Measurements from ENCODE around the gene RNF166. TPM values are rescaled to one million over a fixed set of nuclear protein-coding genes. Genes with fewer than 3 reads are reported as not detected.

The RNF166 gene
- total and polyA plus RNA-seq, 2 of the 13 experiments (the other 11 are each of a cell fraction or from before 2014, with no cell fraction given): 21.4 to 23.0 TPM

DNA sequence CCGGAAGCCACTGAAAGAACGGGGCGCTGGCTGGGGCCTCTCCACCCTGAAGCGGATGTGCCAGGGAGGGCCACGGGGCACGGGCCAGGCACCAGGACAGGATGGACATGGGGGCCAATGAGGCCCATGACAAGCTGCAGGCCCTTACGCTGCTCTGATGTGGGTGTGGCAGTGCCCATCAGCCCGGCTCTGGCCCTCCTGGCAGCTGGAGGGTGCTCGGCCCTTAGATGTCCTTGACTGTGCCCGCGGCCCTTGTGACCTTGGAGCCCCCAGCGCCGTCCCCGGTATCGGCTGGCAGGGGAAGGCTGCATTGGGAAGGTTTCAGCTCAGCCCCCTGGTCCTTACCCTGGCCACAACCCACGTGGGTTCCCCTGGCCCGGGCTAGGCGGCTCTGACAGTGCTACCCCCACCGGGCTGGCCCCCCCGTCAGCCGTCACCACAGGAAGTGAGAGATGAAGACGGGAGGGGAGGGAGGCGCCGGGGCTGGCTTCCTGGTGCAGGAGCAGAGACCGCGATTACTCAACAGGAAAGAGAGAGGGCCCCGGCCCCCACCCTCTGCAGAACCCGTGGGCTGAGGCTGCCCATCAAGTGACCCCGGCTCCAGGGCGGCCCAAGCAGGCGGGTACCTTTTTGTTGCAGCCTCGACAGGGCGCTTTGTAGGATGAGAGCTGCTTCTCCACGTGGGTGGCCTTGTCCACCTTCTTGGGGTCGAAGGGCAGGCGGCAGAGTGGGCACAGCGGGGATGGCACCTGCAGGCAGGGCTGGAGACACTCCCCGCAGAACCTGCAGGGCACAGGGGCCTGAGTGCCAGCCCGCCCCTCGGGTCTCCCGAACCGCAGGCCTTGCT is 5.3 kb downstream of the RNF166 start (continued):
- TF ChIP-seq ZNF704 (CRISPR knock-in tag; IDR thresholded peaks at IDR 0.05; ENCODE audit: borderline replicate concordance) (0 out of 2 replicates have a peak, but pooled peaks have one; percentile 33), ZKSCAN5 (CRISPR knock-in tag; IDR thresholded peaks at IDR 0.05) (no peak; the same call in 1 of the 2 replicates), MIXL1 (CRISPR knock-in tag; IDR thresholded peaks at IDR 0.05) (peak; percentile 61; the same call in 1 of the 2 replicates), MYPOP (CRISPR knock-in tag; IDR thresholded peaks at IDR 0.05) (0 out of 2 replicates have a peak, but pooled peaks have one; percentile 76), HNF1A (IDR thresholded peaks at IDR 0.05; ENCODE audit: low read depth) (0 out of 2 replicates have a peak, but pooled peaks have one; percentile 25), HNF1A (CRISPR knock-in tag; IDR thresholded peaks at IDR 0.05; ENCODE audit: borderline replicate concordance) (peak; percentile 40; the same call in 1 of the 2 replicates), ZBTB3 (CRISPR knock-in tag; IDR thresholded peaks at IDR 0.05; ENCODE audit: borderline replicate concordance, low read depth) (no peak), NFATC3 (CRISPR knock-in tag; IDR thresholded peaks at IDR 0.05) (no peak), SP4 (CRISPR knock-in tag; IDR thresholded peaks at IDR 0.05) (no peak), PAX8 (CRISPR knock-in tag; IDR thresholded peaks at IDR 0.05; ENCODE audit: borderline replicate concordance) (no peak), ZNF382 (CRISPR knock-in tag; IDR thresholded peaks at IDR 0.05; ENCODE audit: borderline replicate concordance) (no peak), BRCA1 (CRISPR knock-in tag; IDR thresholded peaks at IDR 0.05) (no peak), NFYB (CRISPR knock-in tag; IDR thresholded peaks at IDR 0.05) (peak; percentile 11; the same call in 1 of the 2 replicates), MED13 (CRISPR knock-in tag; IDR thresholded peaks at IDR 0.05) (peak; percentile 40; the same call in 1 of the 2 replicates), HHEX (CRISPR knock-in tag; IDR thresholded peaks at IDR 0.05) (no peak), SRSF9 (IDR thresholded peaks at IDR 0.05; ENCODE audit: borderline replicate concordance, insufficient read depth, low read depth, low read length, poor library complexity, severe bottlenecking) (no peak), ZNF775 (CRISPR knock-in tag; IDR thresholded peaks at IDR 0.05; ENCODE audit: borderline replicate concordance) (no peak)
- TF ChIP-seq, protein P1, sequence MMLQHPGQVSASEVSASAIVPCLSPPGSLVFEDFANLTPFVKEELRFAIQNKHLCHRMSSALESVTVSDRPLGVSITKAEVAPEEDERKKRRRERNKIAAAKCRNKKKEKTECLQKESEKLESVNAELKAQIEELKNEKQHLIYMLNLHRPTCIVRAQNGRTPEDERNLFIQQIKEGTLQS (CRISPR knock-in tag; IDR thresholded peaks at IDR 0.05): no peak; the same call in 1 of the 2 replicates
- TF ChIP-seq, protein P2, sequence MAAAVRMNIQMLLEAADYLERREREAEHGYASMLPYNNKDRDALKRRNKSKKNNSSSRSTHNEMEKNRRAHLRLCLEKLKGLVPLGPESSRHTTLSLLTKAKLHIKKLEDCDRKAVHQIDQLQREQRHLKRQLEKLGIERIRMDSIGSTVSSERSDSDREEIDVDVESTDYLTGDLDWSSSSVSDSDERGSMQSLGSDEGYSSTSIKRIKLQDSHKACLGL (CRISPR knock-in tag; IDR thresholded peaks at IDR 0.05): peak; percentile 99; the same call in 1 of the 2 replicates
- TF ChIP-seq, protein P3, sequence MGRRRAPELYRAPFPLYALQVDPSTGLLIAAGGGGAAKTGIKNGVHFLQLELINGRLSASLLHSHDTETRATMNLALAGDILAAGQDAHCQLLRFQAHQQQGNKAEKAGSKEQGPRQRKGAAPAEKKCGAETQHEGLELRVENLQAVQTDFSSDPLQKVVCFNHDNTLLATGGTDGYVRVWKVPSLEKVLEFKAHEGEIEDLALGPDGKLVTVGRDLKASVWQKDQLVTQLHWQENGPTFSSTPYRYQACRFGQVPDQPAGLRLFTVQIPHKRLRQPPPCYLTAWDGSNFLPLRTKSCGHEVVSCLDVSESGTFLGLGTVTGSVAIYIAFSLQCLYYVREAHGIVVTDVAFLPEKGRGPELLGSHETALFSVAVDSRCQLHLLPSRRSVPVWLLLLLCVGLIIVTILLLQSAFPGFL (CRISPR knock-in tag; IDR thresholded peaks at IDR 0.05): no peak
